GM12872 (cell line): ENCODE measurements around the gene RBM19.

Source experiments
- CTCF ChIP-seq: IDR thresholded peaks from 3 replicates; pipeline ENCODE4 v1.5.1; 2011; ENCODE audit warnings: low read depth, mild to moderate bottlenecking, low read length, moderate library complexity; ENCODE audit not compliant: insufficient read depth

Gene RBM19

GRCh38 chr12:113889076-113889475 lies 77.0 kb downstream of the RBM19 start:
- TF ChIP-seq CTCF = no peak

GRCh38 chr12:113888435-113888834 lies 77.7 kb downstream of the RBM19 start:
- TF ChIP-seq CTCF = no peak

GRCh38 chr12:113887906-113888305 lies 78.2 kb downstream of the RBM19 start:
- no peak for TF ChIP-seq CTCF

- no peak for TF ChIP-seq CTCF
Observed at GRCh38 chr12:113886721-113887120, 79.4 kb downstream of the RBM19 start.

- no peak for TF ChIP-seq CTCF
Observed at GRCh38 chr12:113884392-113884791, 81.7 kb downstream of the RBM19 start.

GRCh38 chr12:113882690-113883089 lies 83.4 kb downstream of the RBM19 start:
- no peak for TF ChIP-seq CTCF

GRCh38 chr12:113880988-113881962 lies 84.8 kb downstream of the RBM19 start:
- no peak for TF ChIP-seq CTCF
